Stimulated activated CD4-positive, alpha-beta T cell treated with anti-CD3 and anti-CD28 coated beads, Interleukin-4, amount 100 ng/mL, for 48 hours (primary cell): ENCODE data around the gene PTBP3.
"Not testable (repeated sequence)": the region's sequence is repeated elsewhere in the genome, so short reads cannot be mapped to it uniquely, and the experiment has no call there.

Experiments
- DNase-seq, 2 donors: peaks; one replicate each; pipeline ENCODE4 v3.0.0-alpha.2; 2020; ENCODE audit warnings: low read depth in 2 of 2

PTBP3 gene

GRCh38 chr9:112322701-112323377, 10.6 kb downstream of the PTBP3 start:
- no peak for DNase-seq

GRCh38 chr9:112316258-112316943, 17.0 kb downstream of the PTBP3 start:
- DNase-seq, result no peak

GRCh38 chr9:112315331-112316257, 17.8 kb downstream of the PTBP3 start:
- DNase-seq, result no peak

- DNase-seq, result no peak
These were observed 21.3 kb downstream of the PTBP3 start for GRCh38 chr9:112312139-112312538.

- DNase-seq, result no peak
These were observed 21.9 kb downstream of the PTBP3 start for GRCh38 chr9:112311497-112311896.

GRCh38 chr9:112310826-112311225, 22.6 kb downstream of the PTBP3 start:
- no peak for DNase-seq

- no peak for DNase-seq
These were observed 24.8 kb downstream of the PTBP3 start for GRCh38 chr9:112308588-112308987.

GRCh38 chr9:112301420-112301819, 32.0 kb downstream of the PTBP3 start:
- DNase-seq, result no peak

GRCh38 chr9:112299514-112299913, 33.9 kb downstream of the PTBP3 start:
- DNase-seq, result no peak

- DNase-seq, result no peak
These were observed 36.5 kb downstream of the PTBP3 start for GRCh38 chr9:112296929-112297328.

- DNase-seq, result no peak
These were observed 38.2 kb downstream of the PTBP3 start for GRCh38 chr9:112295174-112295573.

GRCh38 chr9:112288029-112288428, 45.4 kb downstream of the PTBP3 start:
- no peak for DNase-seq

GRCh38 chr9:112286926-112287325, 46.5 kb downstream of the PTBP3 start:
- no peak for DNase-seq

GRCh38 chr9:112285056-112285455, 48.4 kb downstream of the PTBP3 start:
- DNase-seq, result no peak

- DNase-seq, result no peak
These were observed 49.7 kb downstream of the PTBP3 start for GRCh38 chr9:112283582-112284253.

- DNase-seq, result not testable (repeated sequence)
These were observed 50.6 kb downstream of the PTBP3 start for GRCh38 chr9:112282841-112283240.

- DNase-seq, result no peak
These were observed 52.5 kb downstream of the PTBP3 start for GRCh38 chr9:112280904-112281303.

GRCh38 chr9:112279501-112279900, 53.9 kb downstream of the PTBP3 start:
- DNase-seq, result no peak

- DNase-seq, result no peak
These were observed 55.3 kb downstream of the PTBP3 start for GRCh38 chr9:112278152-112278551.

GRCh38 chr9:112274600-112274999, 58.8 kb downstream of the PTBP3 start:
- no peak for DNase-seq

- DNase-seq, result no peak
These were observed 59.5 kb downstream of the PTBP3 start for GRCh38 chr9:112273876-112274275.
